PFSK-1 (cell line): ENCODE results near the gene ATM.

Source experiments
- POLR2AphosphoS5 ChIP-seq: IDR thresholded peaks from 2 replicates; pipeline ENCODE4 v1.6.1; 2012; ENCODE audit warnings: low read depth, mild to moderate bottlenecking, control low read depth, low read length, moderate library complexity
- SIN3A ChIP-seq: IDR thresholded peaks from 2 replicates; pipeline ENCODE4 v1.6.1; 2012; ENCODE audit warnings: mild to moderate bottlenecking, low read length, moderate library complexity, borderline replicate concordance; ENCODE audit not compliant: insufficient read depth
- TAF1 ChIP-seq: IDR thresholded peaks from 2 replicates; pipeline ENCODE4 v1.6.1; 2012; ENCODE audit warnings: low read length, control low read depth, borderline replicate concordance; ENCODE audit not compliant: insufficient read depth
- TF ChIP-seq, protein P1 (sequence below), 2 experiments: IDR thresholded peaks; 2 replicates each; pipeline versions ENCODE4 v1.6.1 to v1.8.0; 2011 to 2012; ENCODE audit warnings: low read depth in 2 of 2, low read length in 2 of 2, control low read depth in 1 of 2, inconsistent platforms in 1 of 2, mild to moderate bottlenecking in 1 of 2, moderate library complexity in 1 of 2; ENCODE audit not compliant: insufficient read depth in 1 of 2

DNA sequence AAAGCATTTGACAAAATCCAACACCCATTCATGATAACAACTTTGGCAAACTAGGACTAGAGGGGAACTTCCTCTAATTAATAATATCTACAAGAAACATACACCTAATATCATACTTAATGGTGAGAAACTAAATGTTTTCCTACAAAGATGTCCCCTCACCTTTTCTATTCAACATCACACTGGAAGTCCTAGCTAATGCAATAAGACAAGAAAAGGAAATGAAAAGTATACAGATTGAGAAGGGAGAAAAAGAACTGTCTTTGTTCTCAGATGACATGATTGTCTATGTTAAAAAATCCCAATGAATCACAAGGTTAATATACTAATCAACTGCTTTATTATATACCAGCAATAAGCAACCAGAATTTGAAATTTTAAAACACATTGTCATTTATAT is 192.1 kb downstream of the ATM start:
- TF ChIP-seq SIN3A (no peak), POLR2AphosphoS5 (no peak), TAF1 (no peak)
- TF ChIP-seq, protein P1, sequence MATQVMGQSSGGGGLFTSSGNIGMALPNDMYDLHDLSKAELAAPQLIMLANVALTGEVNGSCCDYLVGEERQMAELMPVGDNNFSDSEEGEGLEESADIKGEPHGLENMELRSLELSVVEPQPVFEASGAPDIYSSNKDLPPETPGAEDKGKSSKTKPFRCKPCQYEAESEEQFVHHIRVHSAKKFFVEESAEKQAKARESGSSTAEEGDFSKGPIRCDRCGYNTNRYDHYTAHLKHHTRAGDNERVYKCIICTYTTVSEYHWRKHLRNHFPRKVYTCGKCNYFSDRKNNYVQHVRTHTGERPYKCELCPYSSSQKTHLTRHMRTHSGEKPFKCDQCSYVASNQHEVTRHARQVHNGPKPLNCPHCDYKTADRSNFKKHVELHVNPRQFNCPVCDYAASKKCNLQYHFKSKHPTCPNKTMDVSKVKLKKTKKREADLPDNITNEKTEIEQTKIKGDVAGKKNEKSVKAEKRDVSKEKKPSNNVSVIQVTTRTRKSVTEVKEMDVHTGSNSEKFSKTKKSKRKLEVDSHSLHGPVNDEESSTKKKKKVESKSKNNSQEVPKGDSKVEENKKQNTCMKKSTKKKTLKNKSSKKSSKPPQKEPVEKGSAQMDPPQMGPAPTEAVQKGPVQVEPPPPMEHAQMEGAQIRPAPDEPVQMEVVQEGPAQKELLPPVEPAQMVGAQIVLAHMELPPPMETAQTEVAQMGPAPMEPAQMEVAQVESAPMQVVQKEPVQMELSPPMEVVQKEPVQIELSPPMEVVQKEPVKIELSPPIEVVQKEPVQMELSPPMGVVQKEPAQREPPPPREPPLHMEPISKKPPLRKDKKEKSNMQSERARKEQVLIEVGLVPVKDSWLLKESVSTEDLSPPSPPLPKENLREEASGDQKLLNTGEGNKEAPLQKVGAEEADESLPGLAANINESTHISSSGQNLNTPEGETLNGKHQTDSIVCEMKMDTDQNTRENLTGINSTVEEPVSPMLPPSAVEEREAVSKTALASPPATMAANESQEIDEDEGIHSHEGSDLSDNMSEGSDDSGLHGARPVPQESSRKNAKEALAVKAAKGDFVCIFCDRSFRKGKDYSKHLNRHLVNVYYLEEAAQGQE (IDR thresholded peaks at IDR 0.05; ENCODE audit: insufficient read depth in 1 of 2, low read depth in 2 of 2, low read length in 2 of 2): no peak
